ENCODE measurements around the gene CLIC6.

The CLIC6 gene

DNA sequence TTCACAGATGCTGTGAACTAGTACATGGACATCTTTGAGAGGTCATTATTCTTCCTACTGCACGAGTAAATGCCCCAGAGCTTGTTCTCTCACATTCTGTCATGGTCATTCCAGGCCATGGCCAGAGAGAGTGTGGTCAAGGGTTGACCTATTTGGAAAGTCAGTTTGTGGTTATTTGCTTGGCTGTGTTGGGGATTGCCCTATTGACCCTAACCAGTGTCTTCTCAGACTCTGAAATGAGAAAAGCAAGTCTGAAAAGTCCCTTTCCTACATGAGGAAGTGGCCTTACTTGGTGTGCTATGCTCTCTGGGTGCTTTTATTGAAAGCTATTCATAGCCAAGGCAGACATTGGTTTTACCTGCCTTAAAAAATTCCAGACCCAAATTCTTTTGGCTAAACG lies 26.6 kb downstream of the CLIC6 start:
- peak; percentile 44 for DNase-seq
- H3K27ac ChIP-seq (ENCODE audit: low read length): no peak overlapping the region
- H2AFZ ChIP-seq (ENCODE audit: low read length): no peak overlapping the region
- H4K20me1 ChIP-seq (ENCODE audit: insufficient read depth, low read length): no peaks in the 10 kb centered on the region
- no peaks in the 10 kb centered on the region for H3F3A ChIP-seq (ENCODE audit: insufficient read depth, low read length)
- H3K9me2 ChIP-seq (replicated peaks; ENCODE audit: insufficient read depth, low read length): no peaks in the 10 kb centered on the region
- no peaks in the 10 kb centered on the region for H3K79me2 ChIP-seq (ENCODE audit: low read length)
- H3K4me2 ChIP-seq (ENCODE audit: low read depth, low read length): no peak overlapping the region
- H3K36me3 ChIP-seq (replicated peaks; ENCODE audit: insufficient read depth, low read length): no peaks in the 10 kb centered on the region
- H3K4me3 ChIP-seq (ENCODE audit: low read length): no peak overlapping the region
- TF ChIP-seq EZH2phosphoT487 (IDR thresholded peaks at IDR 0.05; ENCODE audit: low read length): no peak
- no peak for TF ChIP-seq EZH2 (optimal IDR thresholded peaks at IDR 0.05; ENCODE audit: low read depth, low read length)
- TF ChIP-seq, protein P1, sequence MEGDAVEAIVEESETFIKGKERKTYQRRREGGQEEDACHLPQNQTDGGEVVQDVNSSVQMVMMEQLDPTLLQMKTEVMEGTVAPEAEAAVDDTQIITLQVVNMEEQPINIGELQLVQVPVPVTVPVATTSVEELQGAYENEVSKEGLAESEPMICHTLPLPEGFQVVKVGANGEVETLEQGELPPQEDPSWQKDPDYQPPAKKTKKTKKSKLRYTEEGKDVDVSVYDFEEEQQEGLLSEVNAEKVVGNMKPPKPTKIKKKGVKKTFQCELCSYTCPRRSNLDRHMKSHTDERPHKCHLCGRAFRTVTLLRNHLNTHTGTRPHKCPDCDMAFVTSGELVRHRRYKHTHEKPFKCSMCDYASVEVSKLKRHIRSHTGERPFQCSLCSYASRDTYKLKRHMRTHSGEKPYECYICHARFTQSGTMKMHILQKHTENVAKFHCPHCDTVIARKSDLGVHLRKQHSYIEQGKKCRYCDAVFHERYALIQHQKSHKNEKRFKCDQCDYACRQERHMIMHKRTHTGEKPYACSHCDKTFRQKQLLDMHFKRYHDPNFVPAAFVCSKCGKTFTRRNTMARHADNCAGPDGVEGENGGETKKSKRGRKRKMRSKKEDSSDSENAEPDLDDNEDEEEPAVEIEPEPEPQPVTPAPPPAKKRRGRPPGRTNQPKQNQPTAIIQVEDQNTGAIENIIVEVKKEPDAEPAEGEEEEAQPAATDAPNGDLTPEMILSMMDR (IDR thresholded peaks at IDR 0.05; ENCODE audit: low read length): no peak
- H3K27me3 ChIP-seq (replicated peaks; ENCODE audit: insufficient read depth, low read length): 0 out of 2 replicates have a peak, but pooled peaks cover 6% of the 10 kb centered on the region
- peaks cover 9% of the 10 kb centered on the region; the same call in 1 of the 2 replicates for H3K4me1 ChIP-seq (ENCODE audit: low read length)
- no peaks in the 10 kb centered on the region for H3K9me3 ChIP-seq (replicated peaks; ENCODE audit: insufficient read depth, low read length)
- no peak overlapping the region for H3K9ac ChIP-seq (ENCODE audit: low read length)

DNA sequence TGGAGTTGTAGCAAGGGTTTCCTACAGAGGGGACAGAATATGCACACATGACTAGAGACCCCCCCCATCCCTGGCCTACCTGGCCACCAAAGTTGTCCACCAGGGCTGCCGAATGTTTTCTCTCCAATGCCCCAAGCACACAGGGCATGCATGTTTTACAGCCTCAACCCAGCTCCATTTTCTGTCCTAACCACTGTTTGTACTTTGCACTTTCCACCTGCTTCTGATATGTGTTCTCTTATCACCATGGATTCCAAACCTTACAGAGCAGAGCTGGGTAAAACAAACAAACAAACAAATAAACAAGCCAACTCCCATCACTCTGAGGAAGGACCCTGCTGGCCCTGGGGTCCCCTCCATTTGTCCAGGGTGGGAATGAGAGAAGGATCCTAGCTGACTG lies 27.3 kb downstream of the CLIC6 start:
- no peaks in the 10 kb centered on the region for H3K79me2 ChIP-seq (ENCODE audit: low read length)
- TF ChIP-seq EZH2 (optimal IDR thresholded peaks at IDR 0.05; ENCODE audit: low read depth, low read length) (no peak), EZH2phosphoT487 (IDR thresholded peaks at IDR 0.05; ENCODE audit: low read length) (no peak)
- TF ChIP-seq, protein P1 (IDR thresholded peaks at IDR 0.05; ENCODE audit: low read length): no peak
- no peak overlapping the region for H3K4me2 ChIP-seq (ENCODE audit: low read depth, low read length)
- H2AFZ ChIP-seq (ENCODE audit: low read length): no peak overlapping the region
- no peak overlapping the region for H3K9ac ChIP-seq (ENCODE audit: low read length)
- H3K9me3 ChIP-seq (replicated peaks; ENCODE audit: insufficient read depth, low read length): no peaks in the 10 kb centered on the region
- H3K27me3 ChIP-seq (replicated peaks; ENCODE audit: insufficient read depth, low read length): 0 out of 2 replicates have a peak, but pooled peaks cover 6% of the 10 kb centered on the region
- no peaks in the 10 kb centered on the region for H3K36me3 ChIP-seq (replicated peaks; ENCODE audit: insufficient read depth, low read length)
- no peaks in the 10 kb centered on the region for H3F3A ChIP-seq (ENCODE audit: insufficient read depth, low read length)
- H3K4me3 ChIP-seq (ENCODE audit: low read length): no peak overlapping the region
- no peak overlapping the region for H3K27ac ChIP-seq (ENCODE audit: low read length)
- DNase-seq: no peak
- H3K9me2 ChIP-seq (replicated peaks; ENCODE audit: insufficient read depth, low read length): no peaks in the 10 kb centered on the region
- peaks cover 9% of the 10 kb centered on the region; the same call in 1 of the 2 replicates for H3K4me1 ChIP-seq (ENCODE audit: low read length)
- no peaks in the 10 kb centered on the region for H4K20me1 ChIP-seq (ENCODE audit: insufficient read depth, low read length)

DNA sequence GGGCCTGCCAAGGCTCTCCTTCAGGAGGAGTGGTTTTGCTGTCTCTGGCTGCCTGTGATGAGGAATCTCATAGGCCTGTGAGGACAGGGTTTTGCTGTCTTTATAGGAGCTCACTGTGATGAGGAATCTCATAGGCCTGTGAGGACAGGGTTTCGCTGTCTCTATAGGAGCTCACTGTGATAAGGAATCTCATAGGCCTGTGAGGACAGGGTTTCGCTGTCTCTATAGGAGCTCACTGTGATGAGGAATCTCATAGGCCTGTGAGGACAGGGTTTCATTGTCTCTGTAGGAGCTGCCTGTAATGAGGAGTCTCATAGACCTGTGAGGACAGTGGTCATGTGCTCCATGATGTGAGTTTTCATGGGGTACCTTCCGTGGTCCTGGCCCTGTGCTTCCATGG lies 29.0 kb downstream of the CLIC6 start:
- Histone ChIP-seq H4K20me1 (ENCODE audit: insufficient read depth, low read length) (no peaks in the 10 kb centered on the region), H3F3A (ENCODE audit: insufficient read depth, low read length) (no peaks in the 10 kb centered on the region), H3K36me3 (replicated peaks; ENCODE audit: insufficient read depth, low read length) (no peaks in the 10 kb centered on the region), H3K4me3 (ENCODE audit: low read length) (no peak overlapping the region), H3K4me2 (ENCODE audit: low read depth, low read length) (no peak overlapping the region), H3K9me3 (replicated peaks; ENCODE audit: insufficient read depth, low read length) (no peaks in the 10 kb centered on the region), H3K9ac (ENCODE audit: low read length) (no peak overlapping the region), H3K9me2 (replicated peaks; ENCODE audit: insufficient read depth, low read length) (no peaks in the 10 kb centered on the region), H3K79me2 (ENCODE audit: low read length) (no peaks in the 10 kb centered on the region), H3K27ac (ENCODE audit: low read length) (no peak overlapping the region), H3K4me1 (ENCODE audit: low read length) (peaks cover 3% of the 10 kb centered on the region; the same call in 1 of the 2 replicates), H3K27me3 (replicated peaks; ENCODE audit: insufficient read depth, low read length) (no peaks in the 10 kb centered on the region), H2AFZ (ENCODE audit: low read length) (no peak overlapping the region)
- TF ChIP-seq EZH2phosphoT487 (IDR thresholded peaks at IDR 0.05; ENCODE audit: low read length) (no peak), EZH2 (optimal IDR thresholded peaks at IDR 0.05; ENCODE audit: low read depth, low read length) (no peak)
- TF ChIP-seq, protein P1 (IDR thresholded peaks at IDR 0.05; ENCODE audit: low read length): no peak
- no peak for DNase-seq
